ENCODE results near the gene IPO13.

DNA sequence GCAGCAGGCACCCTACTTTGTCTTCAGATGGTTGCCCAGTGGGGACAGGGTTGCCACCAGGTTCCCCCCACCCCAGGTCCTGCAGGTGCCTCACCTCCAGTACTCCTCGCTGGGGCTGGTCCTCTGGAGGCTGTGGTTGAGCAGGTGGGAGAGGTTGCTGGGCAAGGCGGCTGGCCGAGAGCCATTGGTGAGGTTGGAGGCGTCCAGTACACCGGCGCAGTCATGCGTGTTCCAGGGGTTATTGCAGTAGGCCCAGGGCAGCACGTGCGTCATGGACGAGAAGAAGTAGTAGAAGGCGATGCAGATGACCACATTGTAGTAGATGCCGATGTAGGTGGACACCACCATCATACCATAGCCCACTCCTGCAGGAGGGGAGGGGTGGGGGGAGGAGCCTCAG lies 61.5 kb downstream of the IPO13 start:
- TF ChIP-seq POLR2A (IDR thresholded peaks at IDR 0.05) (no peak), EP300 (IDR thresholded peaks at IDR 0.05) (no peak)
- TF ChIP-seq, protein P1, sequence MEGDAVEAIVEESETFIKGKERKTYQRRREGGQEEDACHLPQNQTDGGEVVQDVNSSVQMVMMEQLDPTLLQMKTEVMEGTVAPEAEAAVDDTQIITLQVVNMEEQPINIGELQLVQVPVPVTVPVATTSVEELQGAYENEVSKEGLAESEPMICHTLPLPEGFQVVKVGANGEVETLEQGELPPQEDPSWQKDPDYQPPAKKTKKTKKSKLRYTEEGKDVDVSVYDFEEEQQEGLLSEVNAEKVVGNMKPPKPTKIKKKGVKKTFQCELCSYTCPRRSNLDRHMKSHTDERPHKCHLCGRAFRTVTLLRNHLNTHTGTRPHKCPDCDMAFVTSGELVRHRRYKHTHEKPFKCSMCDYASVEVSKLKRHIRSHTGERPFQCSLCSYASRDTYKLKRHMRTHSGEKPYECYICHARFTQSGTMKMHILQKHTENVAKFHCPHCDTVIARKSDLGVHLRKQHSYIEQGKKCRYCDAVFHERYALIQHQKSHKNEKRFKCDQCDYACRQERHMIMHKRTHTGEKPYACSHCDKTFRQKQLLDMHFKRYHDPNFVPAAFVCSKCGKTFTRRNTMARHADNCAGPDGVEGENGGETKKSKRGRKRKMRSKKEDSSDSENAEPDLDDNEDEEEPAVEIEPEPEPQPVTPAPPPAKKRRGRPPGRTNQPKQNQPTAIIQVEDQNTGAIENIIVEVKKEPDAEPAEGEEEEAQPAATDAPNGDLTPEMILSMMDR (IDR thresholded peaks at IDR 0.05), result no peak
